ENCODE data around the gene STK32B. TPM values are rescaled to one million over a fixed set of nuclear protein-coding genes. Genes with fewer than 3 reads are reported as not detected.

STK32B gene
- total and polyA plus RNA-seq, 2 of the 8 experiments (the other 6 are each of a cell fraction or from before 2014, with no cell fraction given) = 2.3 to 2.5 TPM

DNA sequence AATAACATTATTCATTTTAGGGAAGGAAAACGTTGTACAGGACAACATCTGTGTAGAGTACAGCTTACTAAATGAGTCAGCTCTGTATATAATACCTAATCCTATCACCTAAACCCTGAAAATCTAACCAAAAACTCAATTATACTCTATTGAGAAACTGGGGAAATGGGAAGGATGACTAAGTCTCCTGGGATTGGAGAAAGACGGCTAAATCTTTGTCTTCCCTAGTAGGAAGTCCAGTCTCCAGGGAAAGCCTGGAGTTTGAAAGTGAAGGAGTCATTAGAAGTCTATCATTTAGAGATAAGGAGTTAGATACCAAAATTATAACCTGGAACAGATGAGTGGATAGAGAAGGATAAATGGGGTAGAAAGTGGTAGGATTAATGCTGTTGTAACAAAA lies 286.5 kb downstream of the STK32B start:
- ChIA-PET CTCF (ENCODE audit: partially characterized antibody) (no interaction called here), POLR2A (ENCODE audit: partially characterized antibody) (no interaction called here)
- Histone ChIP-seq H3K9ac (replicated peaks in 1 of 4; ENCODE audit: extremely low read depth in 1 of 4, low read depth in 3 of 4, low read length in 3 of 4) (no peak overlapping the region), H3K4me1 (replicated peaks in 1 of 4; ENCODE audit: control insufficient read depth in 3 of 4, insufficient read depth in 4 of 4, low read length in 3 of 4) (no peaks in the 10 kb centered on the region; a peak in 1 of 7 replicates), H4K8ac (ENCODE audit: extremely low read depth, insufficient read depth, low read length) (no peak overlapping the region), H3K27ac (ENCODE audit: low read depth, low read length) (no peak overlapping the region), H3K56ac (replicated peaks; ENCODE audit: insufficient read length, low read depth, low read length) (no peak overlapping the region), H3K79me2 (ENCODE audit: control insufficient read depth in 1 of 2, insufficient read depth in 2 of 2, low read length in 2 of 2) (no peaks in the 10 kb centered on the region), H2BK20ac (ENCODE audit: low read length) (no peak overlapping the region), H3K4me2 (ENCODE audit: insufficient read depth in 1 of 2, low read depth in 2 of 2, low read length in 2 of 2) (no peak overlapping the region), H2AK5ac (ENCODE audit: low read depth, low read length) (no peak overlapping the region), H2BK120ac (replicated peaks; ENCODE audit: low read depth, low read length) (no peak overlapping the region), H3K23me2 (ENCODE audit: low read depth, low read length) (no peaks in the 10 kb centered on the region), H3K4me3 (ENCODE audit: extremely low read depth in 1 of 4, insufficient read depth in 2 of 4, low read depth in 3 of 4, low read length in 4 of 4) (no peak overlapping the region), H3K36me3 (ENCODE audit: control insufficient read depth in 2 of 4, insufficient read depth in 4 of 4, low read length in 3 of 4) (no peaks in the 10 kb centered on the region), H4K5ac (ENCODE audit: insufficient read length, low read depth, low read length) (no peak overlapping the region), H3K9me3 (ENCODE audit: insufficient read depth in 2 of 2, low read depth in 1 of 2, low read length in 1 of 2) (no peaks in the 10 kb centered on the region), H2BK15ac (ENCODE audit: low read length) (no peak overlapping the region), H3K27me3 (replicated peaks in 1 of 4; ENCODE audit: control insufficient read depth in 3 of 4, extremely low read depth in 1 of 4, insufficient read depth in 3 of 4, low read length in 3 of 4) (no peaks in the 10 kb centered on the region), H2BK5ac (ENCODE audit: low read depth, low read length) (no peak overlapping the region), H4K20me1 (replicated peaks in 1 of 2; ENCODE audit: control insufficient read depth in 1 of 2, insufficient read depth in 2 of 2, low read length in 2 of 2) (no peaks in the 10 kb centered on the region), H3K4ac (replicated peaks; ENCODE audit: insufficient read length, low read depth, low read length) (no peak overlapping the region), H2BK12ac (ENCODE audit: low read depth, low read length) (no peak overlapping the region), H3K79me1 (ENCODE audit: low read depth, low read length) (no peaks in the 10 kb centered on the region), H3K14ac (ENCODE audit: insufficient read length) (no peak overlapping the region), H3K18ac (ENCODE audit: extremely low read depth, low read length) (no peak overlapping the region), H2AFZ (ENCODE audit: low read length) (no peak overlapping the region), H3K23ac (ENCODE audit: insufficient read length) (no peak overlapping the region), H4K91ac (replicated peaks; ENCODE audit: insufficient read length, low read length) (no peak overlapping the region)
- no peak for DNase-seq (ENCODE audit: low read depth in 1 of 2, low spot score in 2 of 2)
- WGBS, 2 experiments (ENCODE audit: extremely low coverage in 1 of 2, insufficient coverage in 1 of 2, insufficient read length in 1 of 2, insufficient replicate concordance in 2 of 2, low coverage in 1 of 2, low lambda C conversion rate in 2 of 2, missing lambda C conversion rate in 1 of 2) = 87% methylated on average over 2 of the region's 2 CpGs; no CpG with 5 or more reads in 1 of the 2 experiments
- TF ChIP-seq KDM4A (IDR thresholded peaks at IDR 0.05; ENCODE audit: low read depth, low read length, severe bottlenecking) = no peak
- TF ChIP-seq SAP30 (IDR thresholded peaks at IDR 0.05; ENCODE audit: insufficient read depth, insufficient replicate concordance, low read length) = no peak
- TF ChIP-seq CTBP2 (IDR thresholded peaks at IDR 0.05; ENCODE audit: borderline replicate concordance, insufficient read depth, insufficient read length, low read length) = no peak
- TF ChIP-seq YY1 (IDR thresholded peaks at IDR 0.05; ENCODE audit: low read depth, low read length) = no peak
- FAIRE-seq = no peak

Measured in H1 (cell line).